Memory B cell (primary cell): ENCODE measurements around the gene CCDC88B.

Experiments used
- ATAC-seq: fragments of 150-1000 bp; cut with Tn5 transposase; 2 replicates; pipeline ENCODE4 v1.10.0; 2021; ENCODE audit warnings: low read depth, mild to moderate bottlenecking, moderate library complexity
- DNase-seq, 2 donors: peaks; one replicate each; pipeline ENCODE4 v3.0.0; 2022; ENCODE audit warnings: low spot score in 2 of 2
- H3K27ac Mint-ChIP-seq: one replicate; pipeline ENCODE4 v1.8.0; 2022; ENCODE audit warnings: mild to moderate bottlenecking, moderate library complexity, mixed read lengths
- H3K27me3 Mint-ChIP-seq: one replicate; pipeline ENCODE4 v1.8.0; 2022; ENCODE audit warnings: mixed read lengths
- H3K36me3 Mint-ChIP-seq: one replicate; pipeline ENCODE4 v1.8.0; 2022; ENCODE audit warnings: mild to moderate bottlenecking, mixed read lengths
- H3K4me1 Mint-ChIP-seq: one replicate; pipeline ENCODE4 v1.8.0; 2022; ENCODE audit warnings: mixed read lengths
- H3K4me3 Mint-ChIP-seq: one replicate; pipeline ENCODE4 v1.8.0; 2022; ENCODE audit warnings: mild to moderate bottlenecking, moderate library complexity, mixed read lengths
- H3K9me3 Mint-ChIP-seq: one replicate; pipeline ENCODE4 v1.8.0; 2022; ENCODE audit warnings: mixed read lengths

CCDC88B gene

DNA sequence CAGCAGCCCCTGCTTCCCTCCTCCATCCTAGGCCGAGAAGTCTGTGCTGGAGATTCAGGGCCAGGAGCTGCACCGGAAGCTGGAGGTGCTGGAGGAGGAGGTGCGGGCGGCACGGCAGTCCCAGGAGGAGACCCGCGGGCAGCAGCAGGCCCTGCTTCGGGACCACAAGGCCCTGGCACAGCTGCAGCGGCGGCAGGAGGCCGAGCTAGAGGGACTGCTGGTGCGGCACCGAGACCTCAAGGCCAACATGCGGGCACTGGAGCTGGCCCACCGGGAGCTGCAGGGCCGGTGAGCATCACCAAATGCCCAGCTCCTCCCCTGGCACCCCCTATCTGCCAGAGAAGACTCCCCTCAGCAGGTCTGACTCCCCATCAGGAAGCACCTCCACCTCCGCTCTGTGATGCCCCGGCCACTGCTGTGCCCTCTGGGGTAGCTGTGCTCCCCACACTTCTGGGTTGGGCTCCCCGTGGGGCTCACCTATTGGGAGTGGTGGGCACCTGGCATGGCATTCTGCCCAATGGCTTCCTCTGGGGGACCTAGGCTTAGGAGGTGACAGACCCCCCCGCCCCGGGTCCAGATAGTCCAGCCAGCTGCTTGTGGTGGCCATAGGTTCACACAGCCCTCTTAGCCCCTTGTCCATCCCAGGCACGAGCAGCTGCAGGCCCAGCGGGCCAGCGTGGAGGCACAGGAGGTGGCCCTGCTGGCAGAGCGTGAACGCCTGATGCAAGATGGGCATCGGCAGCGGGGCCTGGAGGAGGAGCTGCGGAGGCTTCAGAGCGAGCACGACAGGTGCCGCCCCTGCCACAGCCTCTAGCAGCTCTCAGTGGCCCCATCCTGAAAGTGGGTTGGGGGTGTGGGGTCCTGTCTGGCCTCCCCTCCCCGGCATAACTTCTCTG is 12.3 kb downstream of the CCDC88B start:
- no peak for DNase-seq
- no peak for ATAC-seq
- Mint-ChIP-seq H3K9me3 (no peaks in the 10 kb centered on the region), H3K36me3 (peaks cover 4% of the 10 kb centered on the region), H3K4me1 (peaks cover 15% of the 10 kb centered on the region), H3K27me3 (no peaks in the 10 kb centered on the region), H3K4me3 (no peak overlapping the region), H3K27ac (no peak overlapping the region)

DNA sequence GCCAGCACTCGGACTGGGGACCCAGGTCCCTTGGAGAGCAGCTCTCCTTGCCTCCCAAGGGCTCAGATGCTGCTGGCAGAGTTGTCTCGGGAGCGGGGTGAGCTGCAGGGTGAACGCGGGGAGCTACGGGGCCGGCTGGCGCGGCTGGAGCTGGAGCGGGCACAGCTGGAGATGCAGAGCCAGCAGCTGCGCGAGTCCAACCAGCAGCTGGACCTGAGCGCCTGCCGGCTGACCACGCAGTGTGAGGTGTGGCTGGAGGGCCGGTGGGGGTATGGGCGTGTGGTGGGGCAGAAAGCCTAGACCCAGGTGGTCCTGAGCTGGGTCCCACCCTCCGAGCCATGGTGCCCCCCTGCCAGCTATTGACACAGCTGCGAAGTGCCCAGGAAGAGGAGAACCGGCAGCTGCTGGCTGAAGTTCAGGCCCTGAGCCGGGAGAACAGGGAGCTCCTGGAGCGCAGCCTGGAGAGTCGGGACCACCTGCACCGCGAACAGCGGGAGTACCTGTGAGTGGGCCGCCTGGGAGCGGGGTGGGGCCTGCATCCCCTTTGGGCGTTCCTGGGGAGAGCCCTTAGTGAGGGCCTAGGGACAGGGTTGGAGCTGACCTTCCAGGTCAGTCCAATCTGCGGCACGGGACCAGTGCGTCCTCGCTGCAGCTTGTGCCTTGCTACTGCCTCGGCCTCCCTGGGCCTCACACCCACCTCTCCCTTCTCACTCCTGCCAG is 13.2 kb downstream of the CCDC88B start:
- Mint-ChIP-seq H3K9me3 (no peaks in the 10 kb centered on the region), H3K27me3 (no peaks in the 10 kb centered on the region), H3K27ac (no peak overlapping the region), H3K4me3 (no peak overlapping the region), H3K4me1 (peaks cover 15% of the 10 kb centered on the region), H3K36me3 (peaks cover 4% of the 10 kb centered on the region)
- DNase-seq (no peak), ATAC-seq (no peak)

DNA sequence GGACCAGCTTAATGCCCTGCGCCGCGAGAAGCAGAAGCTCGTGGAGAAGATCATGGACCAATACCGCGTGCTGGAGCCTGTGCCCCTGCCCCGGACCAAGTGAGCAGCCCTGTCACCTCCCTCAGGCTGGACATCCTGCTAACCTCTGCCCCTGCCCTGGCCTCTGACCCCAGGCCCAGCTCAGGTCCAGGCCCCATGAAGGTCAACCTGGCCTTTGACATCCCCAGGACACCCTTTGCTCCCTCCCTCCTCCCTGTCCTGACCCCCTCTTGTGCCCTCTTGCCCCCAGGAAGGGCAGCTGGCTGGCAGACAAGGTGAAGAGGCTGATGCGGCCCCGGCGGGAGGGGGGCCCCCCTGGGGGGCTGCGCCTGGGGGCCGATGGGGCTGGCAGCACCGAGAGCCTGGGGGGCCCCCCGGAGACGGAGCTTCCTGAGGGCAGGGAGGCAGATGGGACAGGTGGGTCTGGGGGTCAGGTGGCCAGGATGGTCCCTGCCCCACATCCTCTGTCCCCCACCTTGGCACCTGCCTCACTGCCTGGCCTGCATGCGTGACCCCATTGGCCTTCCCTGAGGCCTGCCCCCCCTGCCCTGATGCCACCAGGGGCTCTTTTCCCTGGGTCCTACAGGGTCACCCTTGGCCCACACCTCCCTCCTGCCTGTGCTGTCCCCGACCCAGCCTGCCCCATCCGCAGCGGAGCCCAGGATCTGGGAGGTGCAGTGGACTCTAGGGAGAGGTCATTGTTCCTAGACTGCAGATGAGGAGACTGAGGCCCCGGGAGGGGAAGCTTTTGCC is 13.9 kb downstream of the CCDC88B start:
- H3K36me3 Mint-ChIP-seq, result peaks cover 4% of the 10 kb centered on the region
- no peaks in the 10 kb centered on the region for H3K27me3 Mint-ChIP-seq
- no peak overlapping the region for H3K4me3 Mint-ChIP-seq
- H3K9me3 Mint-ChIP-seq, result no peaks in the 10 kb centered on the region
- ATAC-seq, result no peak
- no peak overlapping the region for H3K27ac Mint-ChIP-seq
- no peak for DNase-seq
- H3K4me1 Mint-ChIP-seq, result peaks cover 15% of the 10 kb centered on the region

DNA sequence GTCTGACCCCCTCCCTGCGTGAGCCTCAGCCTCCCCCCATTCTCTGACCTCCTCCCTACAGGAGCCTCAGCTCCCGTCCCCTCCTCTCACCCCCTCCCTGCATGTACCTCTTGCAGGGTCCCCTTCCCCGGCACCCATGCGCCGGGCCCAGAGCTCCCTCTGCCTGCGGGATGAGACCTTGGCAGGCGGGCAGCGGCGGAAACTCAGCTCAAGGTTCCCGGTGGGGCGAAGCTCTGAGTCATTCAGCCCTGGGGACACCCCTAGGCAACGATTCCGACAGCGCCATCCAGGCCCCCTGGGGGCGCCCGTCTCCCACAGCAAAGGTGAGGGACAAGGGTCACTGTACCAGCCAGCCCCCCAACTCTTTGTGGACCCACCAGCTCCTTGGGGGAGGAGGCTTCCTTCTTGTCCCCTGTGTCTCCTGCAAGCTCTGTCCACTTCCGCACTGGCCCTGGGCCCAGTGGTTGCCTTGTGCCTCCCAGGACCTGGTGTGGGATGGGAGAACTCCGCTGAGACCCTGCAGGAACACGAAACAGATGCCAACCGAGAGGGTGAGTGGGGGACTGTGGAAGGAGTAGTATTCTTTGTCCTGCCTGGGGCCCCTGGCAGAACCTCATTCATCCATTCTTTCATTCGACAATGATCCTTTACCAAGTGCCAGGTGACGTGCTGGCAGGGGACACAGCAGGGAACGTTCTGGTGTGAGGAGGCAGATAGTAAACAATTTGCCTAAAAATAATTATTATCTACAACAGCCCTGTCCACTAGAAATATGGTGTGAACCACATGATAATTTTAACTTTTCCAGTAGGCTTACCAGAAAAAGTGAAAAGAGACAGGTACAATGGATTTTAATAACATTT is 15.3 kb downstream of the CCDC88B start:
- no peak overlapping the region for H3K4me3 Mint-ChIP-seq
- DNase-seq (peak; percentile 32 to 48), ATAC-seq (peak; percentile 57)
- peaks cover 2% of the 10 kb centered on the region for H3K36me3 Mint-ChIP-seq
- H3K27ac Mint-ChIP-seq, result no peak overlapping the region
- H3K27me3 Mint-ChIP-seq, result no peaks in the 10 kb centered on the region
- no peaks in the 10 kb centered on the region for H3K9me3 Mint-ChIP-seq
- H3K4me1 Mint-ChIP-seq, result peaks cover 24% of the 10 kb centered on the region

DNA sequence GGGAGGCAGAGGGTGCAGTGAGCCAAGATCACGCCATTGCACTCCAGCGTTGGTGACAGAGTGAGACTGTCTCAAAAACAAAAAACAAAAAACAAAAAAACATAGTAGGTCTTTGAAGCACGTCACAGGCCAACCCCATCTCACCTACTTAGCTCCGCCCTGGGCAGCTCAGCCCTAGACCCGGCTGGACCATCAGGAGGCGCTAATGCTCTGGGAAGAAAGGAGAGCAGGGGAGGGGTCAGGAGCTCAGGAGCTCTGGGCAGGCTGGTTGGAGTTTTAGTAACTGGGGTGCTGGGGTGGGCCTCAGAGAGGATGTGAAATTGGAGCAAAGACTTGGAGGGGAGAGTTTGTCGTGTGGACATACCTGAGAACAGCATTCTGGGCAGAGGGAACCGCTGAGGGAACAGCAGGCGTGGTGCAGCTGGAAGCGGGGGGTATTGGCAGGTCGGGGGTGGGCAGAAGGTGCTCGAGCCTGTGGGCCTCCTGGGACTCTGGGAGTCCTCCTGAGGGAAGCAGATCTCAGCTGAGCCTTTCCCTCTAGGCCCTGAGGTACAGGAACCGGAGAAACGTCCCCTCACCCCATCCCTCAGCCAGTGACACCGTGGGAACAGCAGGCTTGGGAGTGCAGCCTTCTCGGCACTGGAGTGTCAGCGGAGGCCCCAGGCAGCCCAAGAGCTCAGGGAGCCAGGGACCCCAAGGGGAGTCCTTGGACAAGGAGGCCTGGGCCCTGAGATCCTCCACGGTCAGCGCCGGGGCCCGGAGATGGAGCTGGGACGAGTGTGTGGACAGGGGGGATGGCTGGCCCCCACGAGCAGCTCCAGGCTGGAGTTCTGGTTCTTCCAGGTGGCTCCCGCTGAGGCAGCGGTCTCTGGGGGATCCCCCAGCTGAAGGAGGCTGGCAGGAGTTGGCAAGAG is 16.8 kb downstream of the CCDC88B start:
- DNase-seq (no peak), ATAC-seq (no peak)
- Mint-ChIP-seq H3K36me3 (no peaks in the 10 kb centered on the region), H3K27me3 (no peaks in the 10 kb centered on the region), H3K9me3 (no peaks in the 10 kb centered on the region), H3K4me3 (peak overlapping the region; percentile 72), H3K4me1 (peaks cover 21% of the 10 kb centered on the region), H3K27ac (no peak overlapping the region)

DNA sequence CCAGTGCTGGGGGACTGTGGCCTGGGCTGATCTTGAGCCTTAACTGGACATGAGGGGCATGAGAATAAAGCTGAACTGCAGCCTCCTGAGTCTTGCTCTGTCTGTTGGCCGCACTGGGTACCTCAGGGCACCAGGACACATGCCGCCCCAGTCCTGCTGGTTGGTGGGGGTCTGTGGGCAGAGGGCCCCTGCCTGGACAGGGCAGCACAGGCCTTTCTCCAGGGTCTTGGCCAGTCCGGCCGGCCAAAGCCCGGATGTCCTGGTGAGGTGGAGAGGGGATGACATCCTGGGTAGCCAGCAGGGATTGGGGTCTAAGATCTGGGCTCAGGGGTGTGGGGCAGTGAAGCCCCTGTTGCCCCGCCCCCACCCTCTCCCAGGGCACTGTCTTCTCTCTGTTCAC is 17.4 kb downstream of the CCDC88B start:
- no peak for DNase-seq
- no peak overlapping the region for H3K27ac Mint-ChIP-seq
- peaks cover 20% of the 10 kb centered on the region for H3K4me1 Mint-ChIP-seq
- no peak for ATAC-seq
- no peaks in the 10 kb centered on the region for H3K9me3 Mint-ChIP-seq
- no peaks in the 10 kb centered on the region for H3K36me3 Mint-ChIP-seq
- H3K27me3 Mint-ChIP-seq, result no peaks in the 10 kb centered on the region
- no peak overlapping the region for H3K4me3 Mint-ChIP-seq

DNA sequence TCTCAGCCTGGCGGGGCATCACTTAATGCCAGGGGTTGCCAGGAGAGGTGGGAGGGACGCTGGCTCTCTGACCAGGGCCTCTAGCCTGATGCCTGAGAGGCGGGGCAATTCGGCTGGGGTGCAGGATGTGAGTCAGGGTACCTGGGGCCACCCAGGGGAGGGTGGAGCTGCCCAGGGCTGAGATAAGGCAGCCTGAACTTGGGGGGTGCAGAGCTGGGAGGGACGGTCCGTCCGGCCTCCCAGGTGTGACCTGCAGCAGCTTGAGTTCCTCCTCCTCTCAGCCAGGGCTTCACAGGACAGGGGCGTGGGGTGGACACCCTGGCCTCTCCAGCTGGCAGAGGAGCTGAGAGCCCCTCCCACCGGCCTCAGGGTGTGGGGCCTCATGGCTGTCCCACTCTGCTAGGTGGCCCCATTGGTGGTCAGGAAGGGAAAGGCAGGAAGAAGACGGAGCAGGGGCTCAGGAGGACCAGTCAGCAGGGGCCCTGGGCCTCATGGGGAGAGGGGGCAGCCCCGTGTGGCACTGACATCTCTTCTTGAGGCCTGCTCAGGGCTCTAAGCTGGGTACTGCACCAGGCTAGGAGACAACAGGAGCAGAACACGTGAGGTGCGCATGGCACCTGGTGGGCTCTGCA is 18.0 kb downstream of the CCDC88B start:
- DNase-seq (no peak), ATAC-seq (no peak)
- H3K4me3 Mint-ChIP-seq, result peak overlapping the region; percentile 53
- H3K36me3 Mint-ChIP-seq, result peaks cover 1% of the 10 kb centered on the region
- no peaks in the 10 kb centered on the region for H3K9me3 Mint-ChIP-seq
- H3K27ac Mint-ChIP-seq, result peak overlapping the region; percentile 58
- peaks cover 21% of the 10 kb centered on the region for H3K4me1 Mint-ChIP-seq
- H3K27me3 Mint-ChIP-seq, result no peaks in the 10 kb centered on the region

DNA sequence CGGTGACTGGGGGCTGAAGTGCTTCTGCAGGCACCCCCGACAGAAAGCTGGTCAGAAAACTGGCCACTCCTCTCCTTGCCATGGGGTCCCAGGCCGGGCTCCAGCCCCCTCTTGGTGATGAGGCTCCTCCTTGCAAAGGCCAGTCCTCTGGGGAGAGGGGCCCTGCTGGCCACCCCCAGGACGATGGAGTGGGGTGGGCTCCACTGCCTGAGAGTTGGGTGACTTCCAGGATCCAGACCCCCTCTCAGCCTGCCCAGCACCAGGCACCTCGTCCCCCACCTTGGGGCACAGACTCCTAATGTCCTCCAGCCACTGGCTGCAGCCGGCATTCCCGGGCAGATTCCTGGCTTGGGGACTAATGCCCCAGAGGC is 18.5 kb downstream of the CCDC88B start:
- peak overlapping the region; percentile 58 for H3K27ac Mint-ChIP-seq
- no peaks in the 10 kb centered on the region for H3K27me3 Mint-ChIP-seq
- peaks cover 5% of the 10 kb centered on the region for H3K36me3 Mint-ChIP-seq
- no peaks in the 10 kb centered on the region for H3K9me3 Mint-ChIP-seq
- peaks cover 25% of the 10 kb centered on the region for H3K4me1 Mint-ChIP-seq
- peak overlapping the region; percentile 53 for H3K4me3 Mint-ChIP-seq
- ATAC-seq, result no peak
- DNase-seq, result no peak

DNA sequence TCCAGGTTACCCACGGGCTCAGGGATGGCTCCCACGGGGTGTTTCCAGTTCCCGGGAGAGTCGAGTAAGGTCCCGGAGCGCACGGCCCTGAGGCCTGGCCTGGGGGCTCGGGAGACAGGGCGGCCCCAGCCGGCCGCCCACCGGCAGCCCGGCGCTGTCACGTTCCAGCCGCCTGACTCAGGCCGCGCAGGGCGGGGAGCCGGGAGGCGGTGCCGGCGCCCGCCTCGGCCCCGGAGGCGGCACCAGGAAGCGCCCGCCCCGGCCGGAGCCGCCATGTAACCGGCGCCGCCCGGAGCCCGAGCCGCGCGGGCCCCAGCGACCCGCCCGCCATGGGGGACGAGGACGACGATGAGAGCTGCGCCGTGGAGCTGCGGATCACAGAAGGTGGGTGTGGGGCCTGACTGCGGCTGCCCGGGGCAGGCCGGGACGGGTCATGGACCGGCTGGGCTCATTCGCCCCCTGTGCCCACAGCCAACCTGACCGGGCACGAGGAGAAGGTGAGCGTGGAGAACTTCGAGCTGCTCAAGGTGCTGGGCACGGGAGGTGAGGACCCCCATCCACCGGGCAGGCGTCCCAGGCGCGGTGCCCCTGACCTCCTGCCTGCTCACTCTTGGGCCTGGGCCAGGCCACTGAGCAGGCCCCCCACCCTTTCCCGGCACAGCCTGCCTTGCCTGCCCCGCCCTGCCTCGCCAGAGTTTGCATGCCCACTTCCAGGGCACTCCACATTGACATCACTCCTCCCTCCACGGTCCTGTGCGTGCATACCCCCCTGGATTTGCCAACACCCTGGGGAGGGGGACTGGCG is 19.1 kb downstream of the CCDC88B start, which contains the start of gene RPS6KA4:
TSS of gene RPS6KA4 (plus strand) at position 256 of the 805 bp plus-strand sequence. CDS start at position 330, 74 bp downstream.
- ATAC-seq (peak; percentile 78), DNase-seq (peak; percentile 38 to 54)
- H3K4me1 Mint-ChIP-seq, result peaks cover 26% of the 10 kb centered on the region
- H3K27me3 Mint-ChIP-seq, result no peaks in the 10 kb centered on the region
- H3K27ac Mint-ChIP-seq, result peak within 1 kb of the TSS; percentile 58
- peaks cover 7% of the 10 kb centered on the region for H3K36me3 Mint-ChIP-seq
- peak within 1 kb of the TSS; percentile 94 for H3K4me3 Mint-ChIP-seq
- no peaks in the 10 kb centered on the region for H3K9me3 Mint-ChIP-seq

DNA sequence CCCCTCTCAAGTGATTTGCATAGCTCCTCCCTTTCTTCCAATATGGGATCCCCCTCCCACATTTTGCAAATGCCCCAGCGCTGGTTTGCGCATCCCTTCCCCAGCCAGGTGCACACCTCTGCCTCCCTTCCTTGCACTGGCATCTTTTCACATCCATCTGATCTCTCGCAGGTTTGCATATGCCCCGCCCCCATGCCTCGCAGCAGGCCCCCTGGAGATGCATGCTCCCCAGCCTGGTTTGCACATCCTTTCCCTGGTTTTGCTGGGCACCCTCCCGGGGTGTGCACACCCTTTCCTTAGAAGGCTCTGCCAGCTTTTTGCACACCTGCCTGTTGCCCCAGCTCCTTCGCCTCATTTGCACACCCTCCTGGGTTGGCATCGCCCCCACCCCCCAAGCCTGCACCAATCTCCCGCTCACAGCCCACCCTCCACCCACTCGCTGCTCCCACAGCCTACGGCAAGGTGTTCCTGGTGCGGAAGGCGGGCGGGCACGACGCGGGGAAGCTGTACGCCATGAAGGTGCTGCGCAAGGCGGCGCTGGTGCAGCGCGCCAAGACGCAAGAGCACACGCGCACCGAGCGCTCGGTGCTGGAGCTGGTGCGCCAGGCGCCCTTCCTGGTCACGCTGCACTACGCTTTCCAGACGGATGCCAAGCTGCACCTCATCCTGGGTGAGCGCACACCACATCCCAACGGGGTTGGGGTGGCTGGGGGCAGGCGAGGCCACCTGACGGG is 19.9 kb downstream of the CCDC88B start:
- Mint-ChIP-seq H3K27me3 (no peaks in the 10 kb centered on the region), H3K4me3 (peak overlapping the region; percentile 94), H3K36me3 (peaks cover 9% of the 10 kb centered on the region), H3K4me1 (peaks cover 27% of the 10 kb centered on the region), H3K27ac (peak overlapping the region; percentile 13), H3K9me3 (no peaks in the 10 kb centered on the region)
- ATAC-seq, result peak; percentile 30
- DNase-seq, result no peak

DNA sequence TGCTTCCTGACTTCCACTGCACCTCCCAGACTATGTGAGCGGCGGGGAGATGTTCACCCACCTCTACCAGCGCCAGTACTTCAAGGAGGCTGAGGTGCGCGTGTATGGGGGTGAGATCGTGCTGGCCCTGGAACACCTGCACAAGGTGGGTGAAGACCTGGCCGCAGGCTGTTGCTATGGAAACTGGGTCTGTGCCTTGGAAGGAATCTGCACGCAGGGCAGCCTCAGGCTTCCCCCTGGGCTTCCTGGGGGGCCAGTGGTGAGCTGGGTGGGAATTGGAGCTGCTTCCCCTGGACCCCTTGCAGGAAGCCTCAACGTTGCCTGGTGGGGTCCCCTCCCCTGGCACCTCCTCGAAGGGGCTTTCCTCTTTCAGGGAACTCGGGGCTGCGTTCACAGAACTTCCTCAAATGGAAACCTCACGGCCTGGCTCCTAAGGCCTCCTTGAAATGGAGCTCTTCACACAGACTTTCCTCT is 20.5 kb downstream of the CCDC88B start:
- Mint-ChIP-seq H3K4me3 (peak overlapping the region; percentile 94), H3K27ac (peak overlapping the region; percentile 13), H3K27me3 (no peaks in the 10 kb centered on the region), H3K4me1 (peaks cover 21% of the 10 kb centered on the region), H3K36me3 (peaks cover 9% of the 10 kb centered on the region), H3K9me3 (no peaks in the 10 kb centered on the region)
- DNase-seq, result no peak
- ATAC-seq, result peak; percentile 17
